Loucy (cell line): ENCODE data around the gene C6orf118.

Source experiments
- EZH2phosphoT487 ChIP-seq: fragments of 200-600 bp; IDR thresholded peaks from 2 replicates; pipeline ENCODE4 v1.6.1; 2018; ENCODE audit warnings: antibody characterized with exemption, mild to moderate bottlenecking, moderate library complexity, borderline replicate concordance
- TF ChIP-seq, protein P1 (sequence below): fragments of 200-600 bp; sonication (generic); conservative IDR thresholded peaks from 2 replicates; pipeline ENCODE4 v1.5.1; 2014; ENCODE audit warnings: mild to moderate bottlenecking, antibody characterized with exemption, low read length

DNA sequence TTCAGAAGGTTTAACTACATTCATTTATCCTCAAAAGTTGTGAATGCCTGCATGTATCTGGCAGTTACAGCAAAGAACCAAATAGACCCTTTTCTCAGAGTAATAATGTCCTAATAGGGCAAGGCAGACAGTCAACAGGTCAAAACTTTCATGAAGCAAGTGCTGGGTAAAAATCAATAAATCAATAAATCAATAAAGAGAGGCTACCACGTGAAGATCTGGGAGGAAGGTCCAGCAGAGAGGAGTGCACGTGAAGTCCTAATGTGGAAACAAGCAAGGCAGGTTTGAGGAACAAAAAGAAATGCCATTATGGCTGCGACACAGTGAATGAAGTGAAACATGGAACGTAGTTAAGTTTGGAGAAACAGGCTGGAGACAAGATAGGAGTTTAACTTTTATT is 36.3 kb upstream of the C6orf118 start:
- TF ChIP-seq, protein P1, sequence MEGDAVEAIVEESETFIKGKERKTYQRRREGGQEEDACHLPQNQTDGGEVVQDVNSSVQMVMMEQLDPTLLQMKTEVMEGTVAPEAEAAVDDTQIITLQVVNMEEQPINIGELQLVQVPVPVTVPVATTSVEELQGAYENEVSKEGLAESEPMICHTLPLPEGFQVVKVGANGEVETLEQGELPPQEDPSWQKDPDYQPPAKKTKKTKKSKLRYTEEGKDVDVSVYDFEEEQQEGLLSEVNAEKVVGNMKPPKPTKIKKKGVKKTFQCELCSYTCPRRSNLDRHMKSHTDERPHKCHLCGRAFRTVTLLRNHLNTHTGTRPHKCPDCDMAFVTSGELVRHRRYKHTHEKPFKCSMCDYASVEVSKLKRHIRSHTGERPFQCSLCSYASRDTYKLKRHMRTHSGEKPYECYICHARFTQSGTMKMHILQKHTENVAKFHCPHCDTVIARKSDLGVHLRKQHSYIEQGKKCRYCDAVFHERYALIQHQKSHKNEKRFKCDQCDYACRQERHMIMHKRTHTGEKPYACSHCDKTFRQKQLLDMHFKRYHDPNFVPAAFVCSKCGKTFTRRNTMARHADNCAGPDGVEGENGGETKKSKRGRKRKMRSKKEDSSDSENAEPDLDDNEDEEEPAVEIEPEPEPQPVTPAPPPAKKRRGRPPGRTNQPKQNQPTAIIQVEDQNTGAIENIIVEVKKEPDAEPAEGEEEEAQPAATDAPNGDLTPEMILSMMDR, result no peak
- TF ChIP-seq EZH2phosphoT487, result no peak
